GM18511 (cell line): ENCODE results near the gene PDCD1.
"Not testable (repeated sequence)": the region's sequence is repeated elsewhere in the genome, so short reads cannot be mapped to it uniquely, and the experiment has no call there.

Experiments
- ATAC-seq: cut with Tn5 transposase; IDR thresholded peaks from one replicate; pipeline ENCODE4 v1.9.1; 2021; ENCODE audit warnings: mild to moderate bottlenecking, moderate library complexity; ENCODE audit not compliant: unreplicated experiment

Gene PDCD1

GRCh38 chr2:241858206-241859016 lies at the start of gene PDCD1:
Gene PDCD1 (minus strand): TSS chr2:241858894. CDS start chr2:241858838, 56 bp downstream.
- peak; percentile 64 for ATAC-seq

GRCh38 chr2:241907831-241908230 lies 49.1 kb upstream of the PDCD1 start:
- not testable (repeated sequence) for ATAC-seq

- no peak for ATAC-seq
Measured at GRCh38 chr2:241906826-241907570, 48.3 kb upstream of the PDCD1 start.

- ATAC-seq, result not testable (repeated sequence)
Measured at GRCh38 chr2:241906378-241906770, 47.7 kb upstream of the PDCD1 start.

- no peak for ATAC-seq
Measured at GRCh38 chr2:241905716-241906377, 47.2 kb upstream of the PDCD1 start.

- ATAC-seq, result no peak
Measured at GRCh38 chr2:241904791-241905710, 46.4 kb upstream of the PDCD1 start.

- no peak for ATAC-seq
Measured at GRCh38 chr2:241904011-241904718, 45.5 kb upstream of the PDCD1 start.

- no peak for ATAC-seq
Measured at GRCh38 chr2:241903121-241904010, 44.7 kb upstream of the PDCD1 start.

- no peak for ATAC-seq
Measured at GRCh38 chr2:241902357-241902991, 43.8 kb upstream of the PDCD1 start.

- ATAC-seq, result no peak
Measured at GRCh38 chr2:241901500-241902351, 43.0 kb upstream of the PDCD1 start.

- ATAC-seq, result no peak
Measured at GRCh38 chr2:241901018-241901380, 42.3 kb upstream of the PDCD1 start.

- ATAC-seq, result no peak
Measured at GRCh38 chr2:241900251-241901017, 41.7 kb upstream of the PDCD1 start.

- no peak for ATAC-seq
Measured at GRCh38 chr2:241898463-241899270, 40.0 kb upstream of the PDCD1 start.

- ATAC-seq, result no peak
Measured at GRCh38 chr2:241897231-241897916, 38.7 kb upstream of the PDCD1 start.

GRCh38 chr2:241896746-241897201 lies 38.1 kb upstream of the PDCD1 start:
- ATAC-seq, result no peak
